Measurements from ENCODE around the gene F2.

DNA sequence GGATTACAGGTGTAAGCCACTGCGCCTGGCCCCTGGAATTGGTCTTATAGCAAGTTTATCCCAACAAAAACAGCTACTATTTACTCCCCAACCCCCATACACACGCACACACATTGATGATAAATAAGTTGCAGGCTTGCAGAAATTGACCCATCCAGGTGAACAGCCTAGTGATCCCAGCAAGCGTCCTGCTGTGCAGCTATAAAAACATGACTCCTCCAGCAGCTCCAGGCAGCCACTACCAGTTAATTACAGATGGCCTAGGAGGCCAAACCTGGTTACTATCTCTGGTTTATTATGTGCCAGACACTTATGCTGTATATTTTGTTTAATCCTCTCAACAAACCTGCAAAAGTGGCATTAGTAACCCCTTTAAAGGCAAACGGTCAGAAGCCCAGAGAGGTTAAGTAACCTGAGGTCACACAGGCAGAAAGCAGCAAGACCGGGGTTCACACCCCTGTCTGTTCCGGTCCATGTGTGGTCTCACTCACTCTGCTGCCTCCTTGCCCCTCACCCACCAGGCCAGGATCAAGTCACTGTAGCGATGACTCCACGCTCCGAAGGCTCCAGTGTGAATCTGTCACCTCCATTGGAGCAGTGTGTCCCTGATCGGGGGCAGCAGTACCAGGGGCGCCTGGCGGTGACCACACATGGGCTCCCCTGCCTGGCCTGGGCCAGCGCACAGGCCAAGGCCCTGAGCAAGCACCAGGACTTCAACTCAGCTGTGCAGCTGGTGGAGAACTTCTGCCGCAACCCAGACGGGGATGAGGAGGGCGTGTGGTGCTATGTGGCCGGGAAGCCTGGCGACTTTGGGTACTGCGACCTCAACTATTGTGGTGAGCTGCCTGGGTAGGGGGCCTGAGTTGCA, 6.6 kb downstream of the F2 start:
- TF ChIP-seq, protein P1, sequence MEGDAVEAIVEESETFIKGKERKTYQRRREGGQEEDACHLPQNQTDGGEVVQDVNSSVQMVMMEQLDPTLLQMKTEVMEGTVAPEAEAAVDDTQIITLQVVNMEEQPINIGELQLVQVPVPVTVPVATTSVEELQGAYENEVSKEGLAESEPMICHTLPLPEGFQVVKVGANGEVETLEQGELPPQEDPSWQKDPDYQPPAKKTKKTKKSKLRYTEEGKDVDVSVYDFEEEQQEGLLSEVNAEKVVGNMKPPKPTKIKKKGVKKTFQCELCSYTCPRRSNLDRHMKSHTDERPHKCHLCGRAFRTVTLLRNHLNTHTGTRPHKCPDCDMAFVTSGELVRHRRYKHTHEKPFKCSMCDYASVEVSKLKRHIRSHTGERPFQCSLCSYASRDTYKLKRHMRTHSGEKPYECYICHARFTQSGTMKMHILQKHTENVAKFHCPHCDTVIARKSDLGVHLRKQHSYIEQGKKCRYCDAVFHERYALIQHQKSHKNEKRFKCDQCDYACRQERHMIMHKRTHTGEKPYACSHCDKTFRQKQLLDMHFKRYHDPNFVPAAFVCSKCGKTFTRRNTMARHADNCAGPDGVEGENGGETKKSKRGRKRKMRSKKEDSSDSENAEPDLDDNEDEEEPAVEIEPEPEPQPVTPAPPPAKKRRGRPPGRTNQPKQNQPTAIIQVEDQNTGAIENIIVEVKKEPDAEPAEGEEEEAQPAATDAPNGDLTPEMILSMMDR (IDR thresholded peaks at IDR 0.05; ENCODE audit: insufficient read depth, low read length), result no peak
- TF ChIP-seq GABPA (IDR thresholded peaks at IDR 0.05; ENCODE audit: low read depth), result no peak
- TF ChIP-seq POLR2AphosphoS5 (IDR thresholded peaks at IDR 0.05; ENCODE audit: low read depth), result no peak
- TF ChIP-seq, protein P2, sequence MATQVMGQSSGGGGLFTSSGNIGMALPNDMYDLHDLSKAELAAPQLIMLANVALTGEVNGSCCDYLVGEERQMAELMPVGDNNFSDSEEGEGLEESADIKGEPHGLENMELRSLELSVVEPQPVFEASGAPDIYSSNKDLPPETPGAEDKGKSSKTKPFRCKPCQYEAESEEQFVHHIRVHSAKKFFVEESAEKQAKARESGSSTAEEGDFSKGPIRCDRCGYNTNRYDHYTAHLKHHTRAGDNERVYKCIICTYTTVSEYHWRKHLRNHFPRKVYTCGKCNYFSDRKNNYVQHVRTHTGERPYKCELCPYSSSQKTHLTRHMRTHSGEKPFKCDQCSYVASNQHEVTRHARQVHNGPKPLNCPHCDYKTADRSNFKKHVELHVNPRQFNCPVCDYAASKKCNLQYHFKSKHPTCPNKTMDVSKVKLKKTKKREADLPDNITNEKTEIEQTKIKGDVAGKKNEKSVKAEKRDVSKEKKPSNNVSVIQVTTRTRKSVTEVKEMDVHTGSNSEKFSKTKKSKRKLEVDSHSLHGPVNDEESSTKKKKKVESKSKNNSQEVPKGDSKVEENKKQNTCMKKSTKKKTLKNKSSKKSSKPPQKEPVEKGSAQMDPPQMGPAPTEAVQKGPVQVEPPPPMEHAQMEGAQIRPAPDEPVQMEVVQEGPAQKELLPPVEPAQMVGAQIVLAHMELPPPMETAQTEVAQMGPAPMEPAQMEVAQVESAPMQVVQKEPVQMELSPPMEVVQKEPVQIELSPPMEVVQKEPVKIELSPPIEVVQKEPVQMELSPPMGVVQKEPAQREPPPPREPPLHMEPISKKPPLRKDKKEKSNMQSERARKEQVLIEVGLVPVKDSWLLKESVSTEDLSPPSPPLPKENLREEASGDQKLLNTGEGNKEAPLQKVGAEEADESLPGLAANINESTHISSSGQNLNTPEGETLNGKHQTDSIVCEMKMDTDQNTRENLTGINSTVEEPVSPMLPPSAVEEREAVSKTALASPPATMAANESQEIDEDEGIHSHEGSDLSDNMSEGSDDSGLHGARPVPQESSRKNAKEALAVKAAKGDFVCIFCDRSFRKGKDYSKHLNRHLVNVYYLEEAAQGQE (IDR thresholded peaks at IDR 0.05; ENCODE audit: insufficient replicate concordance, low read depth), result no peak
- TF ChIP-seq SPI1 (IDR thresholded peaks at IDR 0.05; ENCODE audit: borderline replicate concordance, low read depth), result no peak
